H1 (cell line): ENCODE results near the gene MYOM3. TPM values are rescaled to one million over a fixed set of nuclear protein-coding genes. Genes with fewer than 3 reads are reported as not detected.

Experiments
- polyA plus RNA-seq, 7 experiments: library from polyadenylated mRNA; depleted of rRNA in 3 of 7; stranded (reverse) in 5 of 7; unstranded in 2 of 7; fragments of >200 nt in 5 of 7; fragments of 200-250 nt in 2 of 7; gene quantifications; 1 replicate in 5 of 7; 2 replicates in 1 of 7; 4 replicates in 1 of 7; pipeline versions ENCODE4 v1.2.1 to v1.2.3, GENCODE V29; 2011 to 2013; ENCODE audit warnings: missing spikeins in 2 of 7, mixed read lengths in 2 of 7
- total RNA-seq: library from RNA; stranded (reverse); fragmentation: NEBNext Ultra II Directional; extraction: Animal tissue kit (Norgen Biotek cat#: 25700); gene quantifications from 2 replicates; pipeline ENCODE4 v1.2.1, GENCODE V29; 2021

The MYOM3 gene
- total and polyA plus RNA-seq, 2 of the 8 experiments (the other 6 are each of a cell fraction or from before 2014, with no cell fraction given) = 0.08 to 0.09 TPM

Other genes starting within 250 kb of the MYOM3 start
- 6.4 and 7.1 TPM in 2 replicates for gene FUCA1, start 243.8 kb downstream of the MYOM3 start, total RNA-seq
- gene FUCA1, start 243.8 kb downstream of the MYOM3 start, polyA plus RNA-seq (2011; rRNA removed) = 4.0 and 5.9 TPM in 2 replicates
- not detected in 2 replicates for gene CNR2, start 198.8 kb downstream of the MYOM3 start, total RNA-seq
- gene CNR2, start 198.8 kb downstream of the MYOM3 start, polyA plus RNA-seq (2011; rRNA removed) = not detected in 2 replicates
- 139 and 147 TPM in 2 replicates for gene PNRC2, start 152.3 kb downstream of the MYOM3 start, total RNA-seq
- gene PNRC2, start 152.3 kb downstream of the MYOM3 start, polyA plus RNA-seq (2011; rRNA removed) = 57.5 and 84.0 TPM in 2 replicates
- 194 TPM in 2 replicates for gene SRSF10, start 131.8 kb downstream of the MYOM3 start, total RNA-seq
- gene SRSF10, start 131.8 kb downstream of the MYOM3 start, polyA plus RNA-seq (2011; rRNA removed) = 155 and 164 TPM in 2 replicates
- 0.17 and 0.21 TPM in 2 replicates for gene IL22RA1, start 31.0 kb upstream of the MYOM3 start, total RNA-seq
- 0.32 and 0.44 TPM in 2 replicates for gene IL22RA1, start 31.0 kb upstream of the MYOM3 start, polyA plus RNA-seq (2011; rRNA removed)
- 9.2 and 10.1 TPM in 2 replicates for gene IFNLR1, start 75.2 kb upstream of the MYOM3 start, total RNA-seq
- 6.8 and 11.4 TPM in 2 replicates for gene IFNLR1, start 75.2 kb upstream of the MYOM3 start, polyA plus RNA-seq (2011; rRNA removed)
- 1.1 and 1.8 TPM in 2 replicates for gene GRHL3, start 207.2 kb upstream of the MYOM3 start, total RNA-seq
- 0.80 and 2.2 TPM in 2 replicates for gene GRHL3, start 207.2 kb upstream of the MYOM3 start, polyA plus RNA-seq (2011; rRNA removed)